SK-N-MC (cell line): ENCODE measurements around the gene RAET1G.

ENCODE experiments used
- EZH2 ChIP-seq: fragments of 200-600 bp; sonication (generic); IDR thresholded peaks from one replicate; pipeline ENCODE4 v1.6.1; 2017; ENCODE audit warnings: antibody characterized with exemption
- FOXP2 ChIP-seq: optimal IDR thresholded peaks from 2 replicates; pipeline ENCODE3; 2011; ENCODE audit warnings: mild to moderate bottlenecking, moderate library complexity; ENCODE audit not compliant: insufficient read depth; ENCODE audit errors: extremely low read length, control extremely low read depth
- POLR2AphosphoS5 ChIP-seq: IDR thresholded peaks from 2 replicates; pipeline ENCODE4 v1.6.1; 2012; ENCODE audit warnings: mild to moderate bottlenecking, low read depth, low read length, borderline replicate concordance

GRCh38 chr6:149904661-149905370 is 18.1 kb downstream of the RAET1G start:
- TF ChIP-seq POLR2AphosphoS5 (no peak), EZH2 (no peak), FOXP2 (no peak)
